GM18861 (cell line): ENCODE results near the gene ELMO2.
"Not testable (repeated sequence)": the region's sequence is repeated elsewhere in the genome, so short reads cannot be mapped to it uniquely, and the experiment has no call there.

Experiments
- ATAC-seq: cut with Tn5 transposase; IDR thresholded peaks from one replicate; pipeline ENCODE4 v1.9.1; 2021; ENCODE audit not compliant: unreplicated experiment

The ELMO2 gene

DNA sequence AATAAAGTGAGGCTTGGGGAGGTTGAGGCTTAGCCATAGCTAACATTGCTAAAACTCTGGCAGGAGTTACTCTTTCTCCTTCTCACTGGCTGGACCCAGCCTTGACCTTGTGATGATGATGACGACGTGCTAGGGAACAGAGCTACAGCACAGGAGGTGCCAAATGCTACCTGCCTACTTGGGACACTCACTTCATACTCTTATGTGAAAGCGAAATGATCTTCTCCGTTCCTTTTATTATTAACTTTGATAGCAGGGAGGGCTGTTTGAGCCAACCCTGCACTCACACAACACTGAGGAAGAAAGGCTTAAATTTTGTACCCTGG, 1.2 kb upstream of the ELMO2 start:
- no peak for ATAC-seq

DNA sequence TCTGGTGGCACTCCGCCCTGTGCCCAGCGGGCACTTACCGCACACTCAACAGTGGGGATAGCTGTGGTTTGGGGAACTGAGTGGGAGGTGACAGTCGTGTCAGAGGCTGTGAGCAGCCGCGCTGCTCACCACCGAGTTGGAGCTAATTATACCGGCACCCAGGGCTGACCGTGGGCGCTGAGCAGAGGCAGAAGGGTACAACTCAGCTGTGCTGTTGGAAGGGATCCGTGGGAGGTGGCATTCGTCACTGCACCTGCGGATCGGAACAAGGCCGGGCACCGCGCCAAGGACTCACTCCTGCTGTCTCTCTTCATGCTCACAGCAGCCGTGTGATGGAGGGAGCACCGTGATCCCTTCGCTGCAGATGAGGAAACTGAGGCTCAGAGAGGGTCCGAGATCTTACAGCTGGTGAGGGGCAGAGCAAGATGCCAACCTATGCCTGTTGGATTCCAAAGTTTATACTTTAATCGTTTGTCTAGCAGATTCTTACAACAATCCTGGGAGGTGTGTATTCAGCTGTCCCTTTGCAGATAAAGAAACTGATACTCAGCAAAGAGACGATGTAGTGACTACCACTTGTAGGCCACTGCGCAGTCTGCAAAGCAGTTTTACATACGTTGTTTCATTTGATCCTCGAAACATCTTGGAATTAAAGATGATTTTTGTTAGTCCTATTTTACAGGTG, 713 bp upstream of the ELMO2 start:
- ATAC-seq = peak; percentile 19

DNA sequence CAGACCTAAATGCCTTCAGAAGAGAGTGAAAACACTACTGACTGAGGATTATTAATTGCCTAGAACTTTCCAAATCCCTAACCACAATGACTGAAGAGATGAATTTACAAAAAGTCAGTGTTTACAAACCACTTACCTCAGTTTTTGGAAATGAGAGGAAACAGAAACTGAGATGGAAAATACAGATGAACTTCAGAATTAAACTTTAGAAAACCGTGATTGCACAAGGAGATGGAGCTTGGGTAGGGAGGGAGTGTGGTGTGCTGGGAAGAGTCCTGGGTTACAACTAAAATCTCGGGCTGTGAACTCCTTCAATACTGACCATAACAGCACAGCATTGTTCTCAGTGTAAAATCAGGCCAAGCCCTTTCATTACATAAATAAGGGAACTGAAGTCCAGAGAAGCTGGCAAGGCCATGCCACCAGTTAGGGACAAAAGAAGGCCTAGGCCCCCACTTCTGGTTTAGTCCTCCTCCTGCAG, 4.0 kb downstream of the ELMO2 start:
- no peak for ATAC-seq

DNA sequence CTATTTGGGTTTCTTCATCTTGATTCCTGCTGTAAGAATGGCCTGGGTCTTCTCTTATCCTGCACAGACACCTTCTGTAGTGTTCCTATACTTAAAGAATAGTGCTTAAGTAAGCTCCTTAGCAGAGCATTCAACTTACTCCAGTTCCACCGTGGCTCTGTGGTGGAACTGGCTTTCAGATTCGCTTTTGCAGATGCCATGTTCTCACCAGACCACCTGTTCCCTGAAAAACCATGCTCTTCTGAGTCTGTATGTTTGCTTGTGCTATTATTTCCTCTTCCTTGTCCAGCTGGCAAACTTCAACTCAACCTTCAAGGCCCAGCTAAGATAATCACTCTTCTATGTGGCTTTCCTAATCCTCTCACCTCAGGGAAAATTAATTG, 4.9 kb downstream of the ELMO2 start:
- ATAC-seq = no peak

DNA sequence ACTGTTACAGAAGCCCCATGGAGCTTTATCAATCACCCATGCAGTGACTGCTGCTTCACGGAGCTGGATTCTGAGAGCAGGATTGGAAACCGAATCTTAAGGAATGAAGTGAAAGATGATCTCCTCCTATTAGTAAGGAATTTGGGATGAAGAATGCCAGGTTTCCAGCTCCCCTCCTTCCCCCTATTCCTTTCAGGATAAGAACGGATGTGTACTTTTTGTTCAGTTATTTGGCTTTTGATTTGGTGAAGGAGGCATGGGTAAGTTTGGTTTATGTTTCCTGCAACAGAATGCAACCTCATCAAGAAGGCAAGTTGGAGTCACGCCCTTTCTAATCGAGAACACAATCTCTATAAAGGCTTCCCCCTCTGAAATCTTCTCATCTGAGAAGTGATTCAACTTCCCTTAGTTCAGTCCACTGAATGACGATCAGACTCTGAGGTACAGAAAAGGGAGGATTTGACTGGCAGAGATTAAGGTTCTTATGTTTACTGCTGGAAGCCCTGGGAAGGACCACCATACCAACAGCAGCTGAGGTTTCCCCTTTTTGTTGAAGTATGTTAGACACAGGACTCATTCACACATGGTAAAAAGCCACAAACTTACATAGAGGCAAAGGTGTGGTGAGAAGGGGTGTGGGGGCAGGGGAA, 5.5 kb downstream of the ELMO2 start:
- ATAC-seq = no peak

DNA sequence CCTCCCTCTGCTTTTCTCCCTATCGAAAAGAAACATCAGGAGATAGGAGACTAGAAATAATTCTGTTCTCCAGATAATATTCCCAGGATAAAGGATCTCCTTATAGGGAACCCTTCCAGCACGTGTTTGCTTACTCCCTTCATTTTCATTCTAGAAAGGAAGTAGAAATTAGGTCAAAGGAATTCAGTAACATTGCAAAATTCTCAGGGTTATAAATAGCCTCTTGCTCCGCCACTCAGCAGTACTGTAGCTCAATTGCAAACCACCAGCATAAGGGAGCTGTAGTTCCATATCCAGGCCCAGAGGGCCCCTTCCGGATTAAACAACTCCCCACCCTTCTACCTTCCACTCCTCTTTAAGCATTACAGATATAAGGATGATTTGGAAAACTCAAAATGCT, 6.2 kb downstream of the ELMO2 start:
- ATAC-seq = no peak

DNA sequence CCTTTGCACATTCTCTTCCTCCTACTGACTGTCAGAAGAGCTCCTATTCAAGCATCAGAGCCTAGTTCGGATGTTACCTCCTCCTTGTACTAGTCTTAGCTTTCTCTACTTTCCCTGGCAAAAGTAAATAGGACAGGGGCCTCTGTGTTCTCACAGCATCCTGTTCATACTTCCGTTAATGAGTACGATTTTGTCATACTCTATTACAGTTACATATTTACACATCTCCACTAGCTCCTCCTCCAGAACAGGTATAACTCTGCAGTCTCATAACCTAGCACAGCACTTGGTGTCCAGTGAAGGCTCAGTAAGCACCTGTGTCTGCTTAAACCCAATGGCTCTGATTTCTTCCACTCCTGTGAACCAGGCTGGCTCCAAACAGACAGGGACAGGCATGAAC, 7.0 kb downstream of the ELMO2 start:
- no peak for ATAC-seq

DNA sequence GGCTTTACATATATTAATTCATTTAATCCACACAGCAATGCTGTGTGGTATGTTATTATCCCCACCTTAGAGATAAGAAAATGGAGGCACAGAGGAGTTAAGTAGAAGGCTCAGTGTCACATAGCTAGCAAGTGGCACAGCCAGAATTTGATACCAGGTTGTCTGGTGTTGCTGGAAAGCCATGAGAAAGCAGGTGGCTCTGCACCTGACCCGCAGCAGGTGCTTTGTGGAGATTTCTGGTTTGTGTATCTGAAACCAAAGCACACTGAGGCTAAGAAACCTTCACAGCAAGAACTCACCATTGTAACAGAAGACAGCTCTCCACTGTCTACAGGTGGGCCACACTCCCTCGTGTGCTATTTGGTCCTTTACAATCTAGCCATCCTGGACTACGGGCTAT, 7.5 kb downstream of the ELMO2 start:
- no peak for ATAC-seq

DNA sequence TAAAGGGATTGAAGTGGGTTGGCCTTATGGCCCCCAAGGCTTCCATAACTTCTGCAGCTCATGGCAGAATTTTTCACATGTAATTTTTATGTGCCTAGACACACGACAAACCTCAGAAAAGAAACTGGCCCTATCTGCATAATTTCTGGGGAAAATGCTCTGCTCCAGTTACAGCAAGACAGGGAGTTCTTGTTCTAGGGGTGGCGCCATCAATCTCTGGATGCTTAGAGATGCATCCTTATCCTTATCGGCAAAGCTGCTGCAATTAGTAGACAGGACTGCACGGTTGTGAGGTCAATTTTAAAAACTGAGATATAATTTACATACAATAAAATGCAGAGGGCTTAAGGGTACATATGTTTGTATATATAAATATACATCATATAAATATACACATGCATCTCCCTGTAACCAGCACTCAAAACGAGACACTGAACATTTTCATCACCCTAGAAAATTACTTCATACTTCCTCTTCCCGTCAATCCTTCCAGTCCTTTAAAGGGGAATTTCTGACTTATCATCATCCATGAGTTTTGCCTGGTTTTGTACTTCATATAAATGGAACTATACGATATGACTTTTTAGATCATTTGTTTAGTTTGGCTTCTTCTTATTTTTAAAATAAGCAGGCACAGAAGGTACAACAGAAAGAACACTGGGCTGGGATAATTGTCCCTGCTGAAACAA, 10.2 kb downstream of the ELMO2 start:
- no peak for ATAC-seq

DNA sequence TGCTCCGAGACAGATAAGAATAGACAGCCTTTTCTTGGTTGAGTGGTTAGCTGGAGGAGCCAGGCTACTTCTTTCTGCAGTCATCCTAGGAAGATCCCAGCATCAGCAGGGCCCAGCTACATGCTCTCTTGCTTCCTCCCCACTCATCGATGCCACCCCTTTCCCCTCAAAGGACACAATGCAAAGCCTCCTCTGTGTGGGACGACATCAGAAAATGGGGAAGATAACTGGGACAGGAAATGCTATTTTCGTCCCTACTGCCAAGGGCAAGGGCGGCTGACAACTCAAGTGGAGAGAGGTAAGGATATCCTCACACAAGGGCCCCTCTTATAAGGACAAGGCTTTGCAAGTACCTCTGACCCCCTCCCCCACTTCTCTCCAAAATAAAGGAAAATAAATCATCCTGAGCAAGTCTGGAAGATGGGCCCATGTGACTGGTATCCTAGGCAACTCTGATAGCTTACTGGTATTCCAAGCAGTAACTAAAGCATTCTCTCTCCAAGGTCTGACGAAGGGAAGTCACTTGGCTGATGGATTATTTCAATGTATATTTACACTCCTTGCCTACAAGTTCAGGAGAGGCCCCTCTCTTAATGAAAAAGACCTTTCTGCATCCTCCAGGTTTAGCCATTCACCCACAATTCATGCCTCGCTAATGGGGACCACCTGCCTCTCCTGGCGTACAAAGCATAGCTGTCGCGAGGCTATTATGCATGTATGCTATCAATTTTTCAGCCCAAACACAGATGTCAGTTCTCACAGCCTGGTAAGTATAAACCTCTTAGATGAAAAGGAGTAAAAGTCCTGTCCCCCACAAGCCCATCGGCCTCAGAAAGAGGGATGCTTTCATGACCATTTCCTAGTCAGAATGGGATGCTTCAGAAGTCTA, 11.3 kb downstream of the ELMO2 start:
- no peak for ATAC-seq

DNA sequence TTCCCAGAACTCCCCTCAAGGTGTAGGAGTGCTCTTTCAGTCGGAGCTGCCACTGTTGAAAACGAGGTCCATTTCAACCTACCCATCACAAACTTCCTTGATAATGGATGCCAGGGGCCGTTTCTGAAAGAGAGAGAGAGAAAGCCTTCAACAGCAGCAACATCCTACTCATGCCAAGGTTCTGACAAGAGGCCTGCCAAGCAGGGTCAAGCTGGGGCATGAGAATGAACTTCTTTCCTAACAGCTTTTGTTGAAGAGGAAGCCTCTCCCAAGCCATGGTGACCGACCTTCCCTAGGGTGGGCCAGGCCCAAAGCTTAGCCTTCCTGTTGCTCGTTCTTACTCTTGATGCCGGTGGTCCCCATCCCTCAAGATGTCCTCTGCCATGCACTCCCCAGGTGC, 12.4 kb downstream of the ELMO2 start:
- ATAC-seq = no peak

DNA sequence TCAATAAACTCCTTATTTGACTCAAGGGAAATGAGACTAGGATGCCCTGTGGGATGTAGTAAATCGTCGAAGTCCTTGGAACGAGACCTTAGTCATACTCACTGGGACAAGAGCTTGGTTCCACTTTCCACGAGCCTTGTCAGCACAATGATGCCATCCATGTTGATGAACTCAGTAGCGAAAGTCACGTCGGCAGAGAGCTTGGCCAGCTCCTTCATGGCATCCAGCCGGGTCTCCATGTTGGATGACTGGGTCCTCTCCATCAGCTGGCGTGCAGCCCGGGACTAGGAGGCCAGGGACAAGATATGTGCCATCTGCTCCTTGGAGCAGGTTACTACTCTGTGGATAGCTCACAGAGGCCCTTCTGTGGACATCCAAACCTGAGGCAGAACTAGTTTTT, 17.5 kb downstream of the ELMO2 start:
- no peak for ATAC-seq

DNA sequence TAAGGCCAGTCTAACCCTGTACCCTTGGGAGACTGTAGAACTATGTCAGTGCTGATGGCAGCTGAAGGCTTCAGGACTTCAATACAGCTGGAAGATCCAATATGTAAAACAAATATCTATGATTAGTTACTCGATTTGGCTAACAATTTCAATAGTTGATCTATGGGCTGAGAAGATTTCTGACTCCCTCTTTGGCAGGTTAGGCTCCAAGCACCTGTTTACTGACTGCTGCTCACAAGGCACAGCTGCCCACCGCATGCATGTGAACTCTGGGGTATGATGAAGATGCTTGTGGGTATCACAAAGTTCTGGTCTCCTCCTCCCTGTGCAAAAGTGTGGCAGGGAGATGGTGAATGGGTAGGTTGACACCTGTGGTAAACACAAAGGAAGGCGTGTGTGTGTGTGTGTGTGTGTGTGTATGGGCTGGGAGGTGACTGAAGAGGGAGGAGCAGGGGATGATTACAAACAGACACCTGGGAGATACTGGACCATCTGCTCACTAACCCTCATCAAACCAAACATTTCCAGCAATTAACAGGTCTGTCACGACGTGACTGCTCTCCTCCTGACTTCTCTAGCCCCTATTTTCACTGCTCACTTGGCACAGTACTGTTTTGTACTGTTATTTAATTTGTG, 18.1 kb downstream of the ELMO2 start:
- ATAC-seq = no peak

DNA sequence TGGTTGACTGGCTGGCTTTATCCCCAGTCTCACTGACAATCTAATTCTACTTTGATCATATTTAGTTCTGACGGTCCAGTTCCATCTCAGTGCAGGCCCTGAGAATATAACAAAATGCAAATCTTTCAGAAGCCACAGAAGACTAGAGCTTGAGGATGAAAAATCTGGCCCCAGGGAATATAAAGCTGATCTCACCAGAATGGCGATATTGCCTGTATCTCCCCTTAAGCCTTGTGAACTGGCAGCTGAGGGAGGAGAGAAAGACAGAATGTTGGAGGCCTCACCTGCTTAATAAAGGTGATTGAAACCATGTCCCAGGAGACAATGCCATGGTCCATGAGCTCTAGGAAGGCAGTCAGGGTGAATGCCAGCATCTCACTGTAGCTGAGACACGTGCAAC, 19.4 kb downstream of the ELMO2 start:
- not testable (repeated sequence) for ATAC-seq

DNA sequence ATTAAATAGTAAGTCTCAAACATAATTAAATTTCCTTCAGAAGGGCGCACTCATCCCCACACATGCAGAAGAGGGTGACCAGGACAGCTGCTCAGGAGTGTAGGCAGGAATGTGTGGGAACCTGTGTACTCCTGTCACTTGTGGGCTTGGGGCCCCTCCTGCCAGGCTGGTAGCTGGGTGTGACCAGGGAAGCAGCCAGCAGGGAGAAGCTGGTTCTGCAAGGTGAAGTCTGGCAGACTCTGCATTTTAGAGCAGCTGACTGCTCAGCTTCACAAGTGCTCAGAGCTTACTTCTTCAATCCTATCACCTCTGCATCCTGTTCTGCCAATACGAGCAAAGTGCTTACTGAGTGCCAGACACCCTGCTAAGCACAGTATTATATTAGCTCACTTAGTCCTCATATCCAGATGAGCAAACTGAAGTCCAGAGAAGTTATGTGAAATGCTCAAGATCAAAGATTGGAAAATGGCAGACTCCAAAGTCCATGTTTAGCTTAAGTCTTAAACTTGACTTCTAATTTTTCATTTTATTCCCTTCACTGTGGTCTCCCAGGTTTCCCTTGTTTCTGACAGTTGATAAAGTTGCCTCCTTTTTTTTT, 27.9 kb downstream of the ELMO2 start:
- no peak for ATAC-seq

DNA sequence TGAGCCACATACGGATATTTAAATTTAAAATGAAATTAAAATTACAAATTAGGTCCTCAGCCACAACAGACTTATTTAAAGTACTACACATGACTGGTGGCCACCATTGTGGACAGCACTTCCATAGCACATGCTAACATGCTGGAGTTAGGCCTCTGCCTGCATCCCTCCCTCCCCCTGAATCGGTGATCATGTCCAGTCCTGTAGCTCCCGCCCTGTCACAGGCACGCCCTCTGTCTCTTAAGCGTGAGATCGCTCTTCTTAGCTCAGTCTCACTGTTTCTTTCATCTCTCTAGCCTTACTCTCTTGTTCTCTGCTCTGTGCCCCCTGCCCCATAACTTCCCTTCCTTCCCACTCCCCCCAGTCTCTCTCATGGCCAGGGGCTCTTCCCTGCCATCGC, 28.9 kb downstream of the ELMO2 start:
- ATAC-seq = no peak

DNA sequence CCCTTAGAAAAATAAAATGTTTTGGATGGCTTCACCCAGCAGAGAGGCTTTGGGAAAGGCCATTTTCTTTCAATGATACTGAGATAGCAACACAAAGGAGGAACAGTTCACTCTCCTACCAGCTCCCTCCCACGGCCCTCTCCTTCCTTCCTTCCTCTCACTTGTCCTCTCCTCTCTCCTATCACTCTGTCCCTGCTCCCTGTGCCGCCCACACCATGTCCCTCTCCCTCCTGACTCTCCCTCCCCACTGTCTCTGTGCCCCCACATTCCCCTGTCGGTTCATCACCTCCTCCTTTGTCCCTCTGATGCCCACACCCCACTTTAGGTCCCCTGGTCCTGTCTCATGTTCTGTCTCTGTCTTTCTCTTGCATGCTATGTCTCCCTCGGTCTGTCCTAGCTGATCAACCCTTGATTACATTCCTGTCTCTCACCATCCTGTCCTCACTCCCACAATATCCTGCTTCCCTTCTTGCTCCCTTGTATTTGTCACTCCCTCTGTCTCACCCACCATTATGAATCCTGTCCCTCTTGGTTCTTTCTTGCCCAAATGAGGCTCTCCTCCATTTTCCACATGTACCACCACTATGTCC, 30.1 kb downstream of the ELMO2 start:
- no peak for ATAC-seq

DNA sequence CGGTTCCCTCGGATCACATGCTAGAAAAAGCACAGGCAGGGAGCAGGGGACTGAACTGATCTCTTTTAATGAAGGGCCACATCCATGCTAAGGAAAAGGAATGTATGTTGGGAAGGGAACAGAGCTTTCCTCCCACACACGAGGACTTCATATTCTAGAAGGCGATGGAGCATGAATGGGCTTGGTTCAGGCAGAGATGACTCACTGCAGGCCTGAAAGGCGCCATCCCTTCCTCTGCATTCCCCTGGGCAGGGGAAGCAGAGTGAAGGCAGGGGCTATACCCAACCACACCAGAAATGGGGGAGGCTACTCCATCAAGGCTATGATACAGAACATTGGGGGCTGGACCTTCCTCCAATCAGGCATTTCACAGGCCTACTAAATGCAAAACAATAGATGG, 30.6 kb downstream of the ELMO2 start:
- no peak for ATAC-seq

DNA sequence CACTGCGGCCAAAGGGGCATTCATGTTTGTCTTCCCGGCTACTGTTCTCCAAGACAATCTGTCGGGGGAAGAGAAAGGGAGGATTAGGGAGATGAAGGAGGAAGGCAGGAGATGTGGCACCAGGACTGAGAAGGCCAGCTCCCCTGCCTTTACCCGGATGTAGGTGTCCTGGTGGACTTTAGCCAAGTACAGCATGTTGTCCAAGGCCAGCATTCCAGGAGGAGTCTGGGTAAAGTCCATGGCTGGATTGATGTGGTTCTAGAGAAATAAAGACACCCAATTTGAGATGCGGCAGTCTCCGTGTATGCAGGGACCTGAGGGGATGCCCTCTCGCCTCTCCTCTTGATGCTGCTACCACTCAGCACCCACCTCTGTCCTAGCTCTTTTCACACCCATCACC, 32.0 kb downstream of the ELMO2 start:
- ATAC-seq = no peak

DNA sequence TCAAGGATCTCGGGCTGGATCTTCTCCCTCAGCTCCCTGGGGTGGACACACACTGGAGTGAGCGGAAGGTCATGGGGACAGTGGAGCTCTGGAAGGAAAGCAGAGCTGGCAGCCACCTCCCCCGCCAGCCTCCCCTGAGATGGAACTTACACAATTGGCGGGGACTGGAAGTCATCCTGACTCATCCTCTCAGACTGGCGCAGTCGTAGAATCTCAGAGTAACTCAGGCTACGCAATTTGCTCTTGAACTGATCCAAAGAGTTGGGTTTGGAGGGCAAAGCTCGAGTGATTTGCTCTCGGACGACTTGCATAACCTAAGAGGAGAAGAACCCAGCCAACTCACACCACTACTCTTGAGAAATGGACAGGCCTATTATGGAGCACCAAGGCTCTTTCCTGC, 34.8 kb downstream of the ELMO2 start:
- no peak for ATAC-seq
